MCF 10A (cell line): ENCODE data around the gene RFX5. TPM values are rescaled to one million over a fixed set of nuclear protein-coding genes. Genes with fewer than 3 reads are reported as not detected.

ENCODE experiments used
- BruUV-seq: library from RNA; stranded (reverse); fragments of 400-500 nt; replicated peaks from 2 replicates; lab custom pipeline; 2021; lab: Mats Ljungman, UMichigan
- CTCF ChIA-PET: fragments of 300-600 bp; sonication (Branson Sonifier 250); formaldehyde crosslinking; extraction: SDS; loops from one replicate; lab custom pipeline; 2021; ENCODE audit warnings: antibody characterized with exemption, inconsistent platforms; lab: Yijun Ruan, JAX
- POLR2A ChIA-PET: fragments of 300-600, 350-650 bp; sonication (Branson Sonifier 250); formaldehyde crosslinking; extraction: SDS; loops from one replicate; lab custom pipeline; 2020; ENCODE audit warnings: antibody characterized with exemption, inconsistent platforms; lab: Yijun Ruan, JAX
- DNase-seq: peaks from one replicate; pipeline ENCODE4 v3.0.0-alpha.2; 2018; ENCODE audit not compliant: unreplicated experiment
- H3K27ac Mint-ChIP-seq: one replicate; pipeline ENCODE4 v1.8.0; 2022; ENCODE audit warnings: mild to moderate bottlenecking, low read depth, mixed read lengths; ENCODE audit not compliant: unreplicated experiment
- H3K27me3 Mint-ChIP-seq: one replicate; pipeline ENCODE4 v1.8.0; 2022; ENCODE audit warnings: mixed read lengths; ENCODE audit not compliant: insufficient read depth, unreplicated experiment
- H3K36me3 Mint-ChIP-seq: one replicate; pipeline ENCODE4 v1.8.0; 2022; ENCODE audit warnings: mild to moderate bottlenecking, moderate library complexity, mixed read lengths; ENCODE audit not compliant: insufficient read depth, unreplicated experiment
- H3K4me1 Mint-ChIP-seq: one replicate; pipeline ENCODE4 v1.8.0; 2022; ENCODE audit warnings: mixed read lengths; ENCODE audit not compliant: insufficient read depth, unreplicated experiment
- H3K4me3 Mint-ChIP-seq: one replicate; pipeline ENCODE4 v1.8.0; 2022; ENCODE audit warnings: mild to moderate bottlenecking, moderate library complexity, mixed read lengths; ENCODE audit not compliant: unreplicated experiment
- H3K9me3 Mint-ChIP-seq: one replicate; pipeline ENCODE4 v1.8.0; 2022; ENCODE audit warnings: mixed read lengths; ENCODE audit not compliant: unreplicated experiment
- intact Hi-C: fragments of 100-400 bp; cut with micrococcal nuclease; formaldehyde crosslinking; loops from 2 replicates; pipeline ENCODE4 v1.14.1; 2022
- total RNA-seq: library from RNA; stranded (reverse); gene quantifications from 2 replicates; pipeline ENCODE4 v1.2.3, GENCODE V29; 2022
- TF ChIP-seq, protein P1 (sequence below): fragments of 200-600 bp; IDR thresholded peaks from one replicate; pipeline ENCODE4 v1.8.0; 2022; ENCODE audit warnings: antibody characterized with exemption, mild to moderate bottlenecking; ENCODE audit not compliant: unreplicated experiment

The RFX5 gene
- total RNA-seq, 1 experiment from 2014 or later = 26.5 TPM

DNA sequence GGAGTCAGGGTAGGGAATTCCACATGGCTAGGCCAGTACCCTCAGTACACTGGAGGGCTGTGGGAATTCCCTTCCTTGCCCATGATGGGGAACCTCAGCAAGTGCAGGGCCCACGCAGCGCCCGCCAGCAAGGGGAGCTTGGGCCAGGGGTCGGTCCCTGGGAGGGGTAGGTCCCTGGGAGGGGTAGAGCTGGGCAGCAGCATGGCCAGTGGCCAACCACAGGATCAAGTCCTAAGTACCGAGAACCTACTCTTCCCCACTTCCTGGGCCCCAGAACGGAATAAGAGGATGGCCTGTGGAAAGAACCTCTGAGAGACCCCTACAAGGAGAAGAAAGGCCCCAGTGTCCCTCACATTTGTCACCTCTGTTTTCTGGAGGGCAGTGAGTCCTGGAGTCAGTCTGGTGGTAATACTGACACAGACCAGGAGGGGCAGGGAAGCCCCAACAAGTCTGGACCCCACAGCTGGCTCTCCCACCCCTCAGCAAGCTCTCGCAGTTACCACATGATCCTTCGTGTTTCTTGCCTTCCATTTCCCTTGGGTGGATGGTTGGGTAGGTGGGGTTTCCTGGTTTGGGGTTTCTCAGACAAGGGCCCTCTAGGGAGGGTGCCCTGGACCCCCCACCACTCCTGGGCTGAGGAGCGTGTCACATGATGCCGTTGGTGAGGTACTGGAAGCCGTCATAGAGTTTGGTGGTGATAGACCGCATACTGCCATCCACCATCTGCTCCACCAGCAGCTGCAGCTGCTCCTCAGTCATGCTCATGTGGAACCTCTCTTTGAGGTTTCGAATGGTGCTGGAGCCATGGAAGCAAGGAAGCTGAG lies 54.6 kb downstream of the RFX5 start:
- Mint-ChIP-seq H3K4me3 (no peak overlapping the region), H3K36me3 (peaks cover 95% of the 10 kb centered on the region), H3K4me1 (no peaks in the 10 kb centered on the region), H3K9me3 (no peaks in the 10 kb centered on the region), H3K27ac (no peak overlapping the region), H3K27me3 (no peaks in the 10 kb centered on the region)
- DNase-seq = no peak
- CTCF ChIA-PET = interaction anchor here (0.5 to 27.4 kb wide), 7 partner anchors 8 to 141 kb away, joined by 3 to 566 read pairs (median 4); no protein-coding TSS in a partner anchor
- TF ChIP-seq, protein P1, sequence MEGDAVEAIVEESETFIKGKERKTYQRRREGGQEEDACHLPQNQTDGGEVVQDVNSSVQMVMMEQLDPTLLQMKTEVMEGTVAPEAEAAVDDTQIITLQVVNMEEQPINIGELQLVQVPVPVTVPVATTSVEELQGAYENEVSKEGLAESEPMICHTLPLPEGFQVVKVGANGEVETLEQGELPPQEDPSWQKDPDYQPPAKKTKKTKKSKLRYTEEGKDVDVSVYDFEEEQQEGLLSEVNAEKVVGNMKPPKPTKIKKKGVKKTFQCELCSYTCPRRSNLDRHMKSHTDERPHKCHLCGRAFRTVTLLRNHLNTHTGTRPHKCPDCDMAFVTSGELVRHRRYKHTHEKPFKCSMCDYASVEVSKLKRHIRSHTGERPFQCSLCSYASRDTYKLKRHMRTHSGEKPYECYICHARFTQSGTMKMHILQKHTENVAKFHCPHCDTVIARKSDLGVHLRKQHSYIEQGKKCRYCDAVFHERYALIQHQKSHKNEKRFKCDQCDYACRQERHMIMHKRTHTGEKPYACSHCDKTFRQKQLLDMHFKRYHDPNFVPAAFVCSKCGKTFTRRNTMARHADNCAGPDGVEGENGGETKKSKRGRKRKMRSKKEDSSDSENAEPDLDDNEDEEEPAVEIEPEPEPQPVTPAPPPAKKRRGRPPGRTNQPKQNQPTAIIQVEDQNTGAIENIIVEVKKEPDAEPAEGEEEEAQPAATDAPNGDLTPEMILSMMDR = no peak
- intact Hi-C loops = no loop called here
- POLR2A ChIA-PET = interaction anchor here (0.7 to 6.3 kb wide), 9 partner anchors 8 to 125 kb away, joined by 3 to 39 read pairs (median 4); partner anchors contain the start of genes PI4KB and PSMB4
- TSS peak; percentile 52 for BruUV-seq

DNA sequence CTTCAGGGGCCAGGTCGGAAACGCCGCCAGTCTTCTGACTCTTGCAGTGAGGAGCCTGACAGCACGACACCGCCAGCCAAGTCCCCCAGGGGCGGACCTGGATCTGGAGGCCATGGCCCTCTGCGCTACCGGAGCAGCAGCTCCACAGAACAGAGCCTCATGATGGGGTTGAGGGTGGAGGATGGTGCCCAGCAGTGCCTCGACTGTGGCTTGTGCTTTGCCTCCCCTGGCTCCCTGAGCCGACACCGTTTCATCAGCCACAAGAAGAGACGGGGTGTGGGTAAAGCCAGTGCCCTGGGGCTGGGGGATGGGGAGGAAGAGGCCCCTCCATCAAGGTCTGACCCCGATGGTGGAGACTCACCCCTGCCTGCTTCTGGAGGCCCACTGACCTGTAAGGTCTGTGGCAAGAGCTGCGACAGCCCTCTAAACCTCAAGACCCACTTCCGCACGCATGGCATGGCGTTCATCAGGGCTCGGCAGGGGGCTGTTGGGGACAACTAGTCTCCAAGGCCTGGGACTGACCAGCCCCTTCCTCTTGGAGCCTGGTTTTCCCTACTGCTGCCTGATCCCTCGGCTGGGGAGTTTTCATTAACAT lies 56.2 kb downstream of the RFX5 start:
- BruUV-seq = no TSS peak
- DNase-seq = no peak
- Mint-ChIP-seq H3K9me3 (no peaks in the 10 kb centered on the region), H3K4me1 (no peaks in the 10 kb centered on the region), H3K4me3 (no peak overlapping the region), H3K27me3 (no peaks in the 10 kb centered on the region), H3K27ac (no peak overlapping the region), H3K36me3 (peaks cover 93% of the 10 kb centered on the region)
- ChIA-PET POLR2A (interaction anchor here (0.9 kb wide), 1 partner anchor 50 kb away, joined by 3 read pairs; no protein-coding TSS in a partner anchor), CTCF (no interaction called here)
- intact Hi-C loops = no loop called here
- TF ChIP-seq, protein P1 = no peak

Other genes starting within 250 kb of the RFX5 start
- gene SEMA6C, start 200.6 kb downstream of the RFX5 start, total RNA-seq = 2.3 and 9.5 TPM in 2 replicates
- gene TNFAIP8L2, start 190.6 kb downstream of the RFX5 start, total RNA-seq = not detected in 2 replicates
- gene LYSMD1, start 181.3 kb downstream of the RFX5 start, total RNA-seq = 14.4 and 22.3 TPM in 2 replicates
- gene SCNM1, start 181.1 kb downstream of the RFX5 start, total RNA-seq = 88.5 and 93.0 TPM in 2 replicates
- gene TMOD4, start 171.3 kb downstream of the RFX5 start, total RNA-seq = 1.1 TPM in 1 of 2 replicates, not detected in the other
- gene VPS72, start 157.1 kb downstream of the RFX5 start, total RNA-seq = 106 and 108 TPM in 2 replicates
- 150 and 163 TPM in 2 replicates for gene PIP5K1A, start 148.7 kb downstream of the RFX5 start, total RNA-seq
- gene PSMD4, start 92.5 kb downstream of the RFX5 start, total RNA-seq = 266 and 285 TPM in 2 replicates
- gene ZNF687, start 65.0 kb downstream of the RFX5 start, total RNA-seq = 26.3 and 27.5 TPM in 2 replicates
- gene PI4KB, start 19.8 kb downstream of the RFX5 start, total RNA-seq = 75.3 and 90.1 TPM in 2 replicates
- 8.2 and 11.6 TPM in 2 replicates for gene SELENBP1, start 25.5 kb upstream of the RFX5 start, total RNA-seq
- 281 and 320 TPM in 2 replicates for gene PSMB4, start 52.3 kb upstream of the RFX5 start, total RNA-seq
- 92.1 and 92.2 TPM in 2 replicates for gene POGZ, start 112.2 kb upstream of the RFX5 start, total RNA-seq
- 0.32 and 0.33 TPM in 2 replicates for gene CGN, start 164.1 kb upstream of the RFX5 start, total RNA-seq
- 90.6 and 162 TPM in 2 replicates for gene TUFT1, start 193.1 kb upstream of the RFX5 start, total RNA-seq